BLaER1 treated with 17β-estradiol and CSF1 and Interleukin-3, amounts not matched to agents 10 nM and 100 nM (cell line): ENCODE data around the gene SH2D3C.

Experiments
- H3K27ac ChIP-seq, 11 experiments: shearing (Covaris generic); formaldehyde crosslinking; 2 replicates each; pipeline ENCODE4 v1.8.1; 2022
- H3K27me3 ChIP-seq, 11 experiments: shearing (Covaris generic); formaldehyde crosslinking; 2 replicates each; pipeline ENCODE4 v1.8.1; 2022
- H3K36me3 ChIP-seq, 11 experiments: shearing (Covaris generic); formaldehyde crosslinking; 2 replicates each; pipeline ENCODE4 v1.8.1; 2022
- H3K4me1 ChIP-seq, 10 experiments: shearing (Covaris generic); formaldehyde crosslinking; 2 replicates each; pipeline ENCODE4 v1.8.1; 2022
- H3K4me2 ChIP-seq, 11 experiments: shearing (Covaris generic); formaldehyde crosslinking; 2 replicates each; pipeline ENCODE4 v1.8.1; 2022
- H3K4me3 ChIP-seq, 10 experiments: shearing (Covaris generic); formaldehyde crosslinking; 2 replicates each; pipeline ENCODE4 v1.8.1; 2022
- H3K9ac ChIP-seq, 11 experiments: shearing (Covaris generic); formaldehyde crosslinking; 2 replicates each; pipeline ENCODE4 v1.8.1; 2022
- H3K9me3 ChIP-seq, 11 experiments: shearing (Covaris generic); formaldehyde crosslinking; replicated peaks in 1 of 11; 2 replicates each; pipeline ENCODE4 v1.8.1; 2022
- H4K20me1 ChIP-seq, 11 experiments: shearing (Covaris generic); formaldehyde crosslinking; 2 replicates each; pipeline ENCODE4 v1.8.1; 2022
- Cebpa-rat ChIP-seq, 11 experiments: shearing (Covaris generic); IDR thresholded peaks; 2 replicates each; pipeline ENCODE4 v1.8.1; 2022

The SH2D3C gene

DNA sequence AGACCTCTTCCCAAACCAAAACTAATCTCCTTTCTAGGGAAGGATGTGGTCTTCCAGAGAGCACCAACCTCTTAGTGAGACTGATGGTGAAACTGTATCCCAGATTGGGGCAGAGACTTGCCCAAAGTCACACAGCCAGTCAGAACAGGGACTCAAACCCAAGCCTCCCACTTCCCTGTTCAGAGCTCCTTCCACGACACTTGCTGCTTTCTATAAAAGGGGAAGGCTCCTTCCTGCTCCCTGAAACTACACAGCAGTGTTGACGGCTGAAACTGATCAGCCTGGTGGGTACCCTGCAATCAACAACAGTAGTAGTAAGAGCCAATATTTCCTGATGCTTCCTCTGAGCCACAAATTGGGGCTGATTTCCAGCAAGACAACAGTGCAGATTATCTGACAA lies 44.9 kb downstream of the SH2D3C start:
- H3K36me3 ChIP-seq, result peaks cover 20 to 48% (median 27%) of the 10 kb centered on the region in 11 experiments
- H3K27me3 ChIP-seq, result no peaks in the 10 kb centered on the region
- 0 out of 20 replicates have a peak overlapping the region, but pooled peaks of 1 of the 10 experiments have one; percentile 74 for H3K4me3 ChIP-seq
- H3K27ac ChIP-seq, result 0 out of 22 replicates have a peak overlapping the region, but pooled peaks of 2 of the 11 experiments have one; percentile 9 to 17
- H3K4me1 ChIP-seq, result peaks cover 18 to 51% (median 46%) of the 10 kb centered on the region in 10 experiments
- H3K9me3 ChIP-seq, result no peaks in the 10 kb centered on the region
- peak overlapping the region; percentile 23 to 94 (median 87); a peak in 13 of 22 replicates for H3K9ac ChIP-seq
- peak overlapping the region; percentile 72 to 98 (median 90); a peak in 21 of 22 replicates for H3K4me2 ChIP-seq
- peaks cover 0 to 51% (median 15%) of the 10 kb centered on the region in 11 experiments; a peak in 13 of 22 replicates for H4K20me1 ChIP-seq
- TF ChIP-seq Cebpa-rat (IDR thresholded peaks at IDR 0.05), result no peak

DNA sequence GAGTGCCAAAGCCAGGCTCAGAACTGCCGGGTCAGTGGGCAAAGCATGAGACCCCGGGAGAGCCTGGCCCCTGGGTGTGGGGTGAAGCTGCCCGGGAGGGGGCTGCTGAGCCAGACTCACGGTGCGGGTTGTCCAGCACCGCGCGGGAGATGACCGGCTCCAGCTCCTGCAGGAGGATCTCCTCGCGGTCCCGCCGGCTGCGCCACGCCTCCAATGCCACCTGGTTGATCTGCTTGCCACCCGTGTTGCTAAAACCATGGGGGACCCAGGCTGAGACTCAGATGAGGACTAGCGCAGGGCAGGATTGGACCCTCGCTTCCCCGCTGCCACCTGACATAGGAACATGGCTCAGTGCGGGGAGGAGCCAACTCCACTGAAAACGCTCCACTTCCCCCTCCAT lies 46.0 kb downstream of the SH2D3C start:
- Histone ChIP-seq H3K4me3 (no peak overlapping the region), H3K9ac (peak overlapping the region in 5 of 11 experiments; percentile 14 to 38 (median 20); a peak in 4 of 22 replicates), H3K9me3 (no peaks in the 10 kb centered on the region), H3K36me3 (peaks cover 11 to 38% (median 18%) of the 10 kb centered on the region in 11 experiments; a peak in 20 of 22 replicates), H3K27ac (peak overlapping the region in 2 of 11 experiments; percentile 11 to 12; a peak in 2 of 22 replicates), H3K4me2 (0 out of 22 replicates have a peak overlapping the region, but pooled peaks of 5 of the 11 experiments have one; percentile 3 to 98 (median 94)), H3K4me1 (peaks cover 18 to 48% (median 46%) of the 10 kb centered on the region in 10 experiments), H3K27me3 (no peaks in the 10 kb centered on the region), H4K20me1 (peaks cover 0 to 52% (median 15%) of the 10 kb centered on the region in 11 experiments; a peak in 13 of 22 replicates)
- TF ChIP-seq Cebpa-rat (IDR thresholded peaks at IDR 0.05), result no peak

DNA sequence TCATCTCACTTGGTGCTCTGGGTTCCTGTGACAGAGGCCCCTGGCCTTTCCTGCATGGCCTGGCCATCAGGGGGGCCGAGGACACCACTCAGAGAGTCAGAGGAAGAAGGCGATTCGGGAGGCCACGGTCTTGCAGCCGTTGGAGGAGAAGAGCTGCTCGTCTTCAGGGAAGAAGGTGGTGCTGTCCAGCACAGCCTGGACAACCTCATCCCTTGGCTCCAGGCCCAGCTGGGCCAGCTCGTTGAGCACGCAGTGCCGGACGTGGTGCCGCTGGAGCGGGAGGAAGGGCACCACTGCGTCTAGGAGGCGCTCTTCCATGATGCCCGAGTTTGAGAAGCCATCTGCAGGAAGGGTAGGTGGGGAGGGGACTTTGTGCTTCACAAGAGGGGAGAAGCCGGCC lies 46.5 kb downstream of the SH2D3C start:
- H3K4me2 ChIP-seq, result peak overlapping the region in 3 of 11 experiments; percentile 3 to 94 (median 5); a peak in 1 of 22 replicates
- no peak overlapping the region for H3K4me3 ChIP-seq
- H3K4me1 ChIP-seq, result peaks cover 18 to 43% (median 41%) of the 10 kb centered on the region in 10 experiments
- no peaks in the 10 kb centered on the region for H3K27me3 ChIP-seq
- peaks cover 11 to 38% (median 18%) of the 10 kb centered on the region in 11 experiments; a peak in 20 of 22 replicates for H3K36me3 ChIP-seq
- H3K9ac ChIP-seq, result peak overlapping the region in 3 of 11 experiments; percentile 20 to 38 (median 21); a peak in 4 of 22 replicates
- peak overlapping the region in 2 of 11 experiments; percentile 11 to 12; a peak in 2 of 22 replicates for H3K27ac ChIP-seq
- peaks cover 0 to 52% (median 15%) of the 10 kb centered on the region in 11 experiments; a peak in 13 of 22 replicates for H4K20me1 ChIP-seq
- H3K9me3 ChIP-seq, result no peaks in the 10 kb centered on the region
- TF ChIP-seq Cebpa-rat (IDR thresholded peaks at IDR 0.05), result no peak

DNA sequence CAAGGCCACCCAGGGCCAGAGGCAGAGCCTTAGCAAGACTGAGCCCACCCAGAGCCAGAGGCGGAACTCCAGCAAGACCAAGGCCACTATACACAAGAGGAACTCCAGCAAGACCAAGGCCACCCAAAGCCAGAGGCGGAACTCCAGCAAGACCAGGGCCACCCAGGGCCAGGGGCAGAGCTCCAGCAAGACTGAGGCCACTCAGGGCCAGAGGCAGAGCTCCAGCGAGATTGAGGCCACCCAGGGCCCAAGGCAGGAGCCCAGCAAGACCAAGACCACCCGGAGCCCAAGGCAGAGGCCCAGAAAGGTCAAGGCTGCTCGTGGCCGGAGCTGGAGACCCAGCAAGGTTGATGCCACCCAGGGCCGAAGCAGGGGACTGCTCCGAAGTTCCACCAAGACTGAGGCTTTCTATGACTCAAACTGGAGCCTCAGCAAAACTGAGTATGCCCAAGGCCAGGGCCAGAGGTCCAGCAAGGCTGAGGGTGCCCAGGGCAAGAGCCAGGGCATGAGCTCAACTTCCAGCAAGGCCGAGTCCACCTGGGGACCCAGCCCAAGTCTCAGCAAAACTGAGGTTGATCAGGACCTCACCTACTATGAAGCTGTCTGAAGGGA lies 47.6 kb downstream of the SH2D3C start:
- Histone ChIP-seq H3K9ac (peak overlapping the region in 2 of 11 experiments; percentile 12 to 20; a peak in 2 of 22 replicates), H3K36me3 (peaks cover 11 to 40% (median 18%) of the 10 kb centered on the region in 11 experiments; a peak in 20 of 22 replicates), H3K4me1 (peaks cover 18 to 33% (median 31%) of the 10 kb centered on the region in 10 experiments), H3K27ac (peak overlapping the region in 2 of 11 experiments; percentile 15 to 23; a peak in 1 of 22 replicates), H3K4me3 (no peak overlapping the region), H3K9me3 (no peaks in the 10 kb centered on the region), H3K27me3 (no peaks in the 10 kb centered on the region), H3K4me2 (no peak overlapping the region), H4K20me1 (peaks cover 0 to 52% (median 15%) of the 10 kb centered on the region in 11 experiments; a peak in 13 of 22 replicates)
- TF ChIP-seq Cebpa-rat (IDR thresholded peaks at IDR 0.05), result no peak

DNA sequence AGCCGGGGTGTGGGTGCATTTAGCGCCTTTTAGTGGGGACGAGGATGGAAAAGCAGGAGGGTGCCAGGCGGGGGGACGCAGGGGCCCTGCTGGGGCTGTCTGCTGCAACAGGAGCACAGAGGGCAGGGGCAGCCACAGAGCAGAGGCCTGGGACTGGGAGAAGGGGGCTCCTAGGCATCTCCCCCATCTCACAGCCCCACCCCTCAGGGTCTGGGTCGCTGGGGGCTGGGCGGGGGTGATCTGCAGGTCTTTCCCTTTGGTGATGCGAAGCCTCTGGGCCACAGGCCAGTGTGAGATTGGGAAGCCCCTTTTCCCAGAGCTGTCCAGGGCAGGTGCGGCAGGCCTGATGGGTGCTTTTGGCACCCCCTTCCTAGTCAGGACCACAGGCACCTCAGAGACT lies 48.2 kb downstream of the SH2D3C start:
- H4K20me1 ChIP-seq, result peaks cover 0 to 52% (median 15%) of the 10 kb centered on the region in 11 experiments; a peak in 13 of 22 replicates
- no peak overlapping the region for H3K4me2 ChIP-seq
- H3K27me3 ChIP-seq, result no peaks in the 10 kb centered on the region
- peaks cover 18 to 28% (median 26%) of the 10 kb centered on the region in 10 experiments for H3K4me1 ChIP-seq
- TF ChIP-seq Cebpa-rat (IDR thresholded peaks at IDR 0.05), result no peak
- no peak overlapping the region for H3K27ac ChIP-seq
- H3K36me3 ChIP-seq, result peaks cover 11 to 40% (median 18%) of the 10 kb centered on the region in 11 experiments; a peak in 20 of 22 replicates
- no peaks in the 10 kb centered on the region for H3K9me3 ChIP-seq
- H3K4me3 ChIP-seq, result no peak overlapping the region
- H3K9ac ChIP-seq, result peak overlapping the region in 3 of 11 experiments; percentile 1 to 29 (median 20); a peak in 2 of 22 replicates

DNA sequence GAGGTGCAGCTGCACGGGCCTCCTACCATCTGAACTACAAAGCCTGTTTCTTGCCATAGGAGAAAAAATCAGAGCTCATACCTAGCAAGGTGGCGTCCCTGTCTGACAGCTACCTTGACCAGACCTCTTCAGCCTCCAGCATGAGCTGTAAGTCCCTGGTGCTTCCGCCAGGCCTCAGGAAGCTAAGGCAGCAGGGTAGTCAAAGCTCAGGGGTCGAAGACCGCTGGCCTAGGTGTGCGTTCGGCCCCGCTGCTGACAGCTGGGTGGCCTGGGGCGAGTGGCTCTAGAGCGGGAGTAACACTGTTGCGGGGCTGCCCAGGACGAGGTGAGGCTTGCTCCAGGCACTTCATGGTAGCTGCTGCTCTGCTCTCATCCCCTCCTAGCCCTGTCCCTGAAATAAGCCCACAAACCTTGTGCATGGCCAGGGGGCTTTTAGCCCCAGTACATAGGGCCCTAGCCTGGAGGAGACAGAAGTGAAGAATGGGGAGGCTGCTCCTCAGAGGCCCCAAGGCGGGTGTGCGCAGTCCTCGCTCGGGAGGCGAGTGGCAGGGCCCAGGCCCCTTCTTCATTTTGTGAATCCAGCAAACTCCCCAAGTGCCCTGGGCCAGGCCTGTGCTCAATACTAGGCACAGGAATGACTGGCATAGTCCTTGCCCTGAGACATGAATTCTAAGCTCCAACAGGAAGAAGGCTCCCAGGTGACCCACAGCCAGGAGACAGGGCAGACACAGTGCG lies 48.8 kb downstream of the SH2D3C start:
- H3K4me1 ChIP-seq, result peaks cover 18 to 30% (median 27%) of the 10 kb centered on the region in 10 experiments
- no peaks in the 10 kb centered on the region for H3K27me3 ChIP-seq
- no peaks in the 10 kb centered on the region for H3K9me3 ChIP-seq
- peak overlapping the region in 2 of 11 experiments; percentile 1 to 29; a peak in 1 of 22 replicates for H3K9ac ChIP-seq
- TF ChIP-seq Cebpa-rat (IDR thresholded peaks at IDR 0.05), result no peak
- peaks cover 11 to 40% (median 18%) of the 10 kb centered on the region in 11 experiments; a peak in 20 of 22 replicates for H3K36me3 ChIP-seq
- H3K4me2 ChIP-seq, result no peak overlapping the region
- no peak overlapping the region for H3K4me3 ChIP-seq
- H4K20me1 ChIP-seq, result peaks cover 0 to 52% (median 15%) of the 10 kb centered on the region in 11 experiments; a peak in 13 of 22 replicates
- no peak overlapping the region; a peak in 1 of 22 replicates for H3K27ac ChIP-seq

DNA sequence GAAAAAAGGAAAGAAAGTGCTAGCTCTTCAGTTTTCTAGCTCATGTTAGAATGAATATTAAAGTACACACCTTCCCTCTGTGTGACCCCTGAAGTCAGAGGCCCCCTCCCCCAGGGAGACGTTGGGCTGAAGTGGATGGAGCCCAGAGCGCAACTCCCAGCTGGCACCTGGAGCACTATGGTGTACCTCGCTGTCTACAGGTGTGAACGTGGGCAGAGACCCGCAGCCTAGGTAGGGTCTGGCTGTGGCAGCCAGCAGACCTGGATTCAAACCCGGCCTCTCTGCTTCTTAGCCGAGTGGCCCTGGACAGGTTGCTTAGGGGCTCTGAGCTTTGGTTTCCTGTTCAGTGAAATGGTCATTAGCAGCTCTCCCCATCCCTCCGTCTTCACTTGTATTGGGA lies 49.7 kb downstream of the SH2D3C start:
- Histone ChIP-seq H3K9me3 (no peaks in the 10 kb centered on the region), H3K9ac (no peak overlapping the region), H3K27me3 (no peaks in the 10 kb centered on the region), H3K4me2 (no peak overlapping the region), H4K20me1 (peaks cover 0 to 45% (median 9%) of the 10 kb centered on the region in 11 experiments; a peak in 11 of 22 replicates), H3K36me3 (peaks cover 11 to 40% (median 18%) of the 10 kb centered on the region in 11 experiments; a peak in 20 of 22 replicates), H3K4me3 (no peak overlapping the region), H3K27ac (no peak overlapping the region), H3K4me1 (peaks cover 10 to 32% (median 25%) of the 10 kb centered on the region in 10 experiments)
- no peak for TF ChIP-seq Cebpa-rat (IDR thresholded peaks at IDR 0.05)

DNA sequence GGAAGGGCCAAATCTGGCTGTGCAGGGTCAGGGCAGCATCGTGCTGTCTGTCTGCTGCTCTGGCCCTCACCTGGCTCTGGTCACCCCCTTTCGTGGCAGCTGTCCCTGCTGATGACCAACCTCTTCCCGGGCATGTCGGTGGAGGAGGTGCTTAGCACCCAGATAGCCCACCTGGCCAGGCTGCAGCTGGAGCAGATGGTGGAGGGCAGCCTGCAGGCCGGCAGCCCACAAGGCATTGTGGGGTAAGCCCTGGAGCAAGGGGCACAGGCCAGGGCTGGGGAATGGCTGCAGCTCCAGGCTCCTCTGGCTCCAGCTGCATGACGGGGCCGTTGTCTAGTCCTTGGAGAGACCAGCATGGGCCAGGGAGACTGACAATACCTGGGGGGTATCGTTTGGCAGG lies 51.6 kb downstream of the SH2D3C start:
- Histone ChIP-seq H3K27ac (no peak overlapping the region), H3K4me2 (no peak overlapping the region), H3K4me1 (peaks cover 7 to 31% (median 25%) of the 10 kb centered on the region in 10 experiments; a peak in 19 of 20 replicates), H3K4me3 (no peak overlapping the region), H3K9me3 (no peaks in the 10 kb centered on the region), H4K20me1 (peaks cover 0 to 29% (median 0%) of the 10 kb centered on the region in 11 experiments; a peak in 6 of 22 replicates), H3K36me3 (peaks cover 4 to 28% (median 11%) of the 10 kb centered on the region in 11 experiments; a peak in 17 of 22 replicates), H3K9ac (no peak overlapping the region), H3K27me3 (no peaks in the 10 kb centered on the region)
- TF ChIP-seq Cebpa-rat (IDR thresholded peaks at IDR 0.05), result no peak
